Measurements from ENCODE around the gene AFG1L. TPM values are rescaled to one million over a fixed set of nuclear protein-coding genes. Genes with fewer than 3 reads are reported as not detected.
A peak's percentile ranks its signal among the peaks of the same experiment; 100 is the strongest.

The AFG1L gene
- total RNA-seq, 1 experiment from 2014 or later = 7.9 TPM

DNA sequence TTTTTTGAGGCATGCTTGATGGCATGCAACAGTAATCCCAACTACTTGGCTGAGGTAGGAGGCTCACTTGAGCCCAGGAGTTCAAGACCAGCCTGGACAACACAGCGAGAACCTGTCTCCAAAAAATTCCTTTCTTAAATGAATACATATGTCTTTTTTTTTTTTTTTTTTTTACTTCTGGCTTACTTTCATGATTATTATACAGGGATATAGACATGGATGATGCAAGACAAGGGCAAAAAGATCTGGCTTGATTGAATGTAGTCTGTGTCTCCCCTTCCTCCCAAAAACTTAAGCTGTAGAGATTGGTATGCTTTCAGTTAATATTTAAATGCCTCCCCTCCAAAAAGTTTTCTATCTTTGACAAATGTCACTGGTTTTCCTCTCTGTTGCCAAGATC lies 41.6 kb upstream of the AFG1L start:
- ChIA-PET POLR2A (interaction anchor here (0.6 to 0.7 kb wide), 2 partner anchors 59 to 393 kb away, joined by 3 to 7 read pairs; no protein-coding TSS in a partner anchor), CTCF (no interaction called here)
- no peak for ATAC-seq
- TF ChIP-seq, protein P1, sequence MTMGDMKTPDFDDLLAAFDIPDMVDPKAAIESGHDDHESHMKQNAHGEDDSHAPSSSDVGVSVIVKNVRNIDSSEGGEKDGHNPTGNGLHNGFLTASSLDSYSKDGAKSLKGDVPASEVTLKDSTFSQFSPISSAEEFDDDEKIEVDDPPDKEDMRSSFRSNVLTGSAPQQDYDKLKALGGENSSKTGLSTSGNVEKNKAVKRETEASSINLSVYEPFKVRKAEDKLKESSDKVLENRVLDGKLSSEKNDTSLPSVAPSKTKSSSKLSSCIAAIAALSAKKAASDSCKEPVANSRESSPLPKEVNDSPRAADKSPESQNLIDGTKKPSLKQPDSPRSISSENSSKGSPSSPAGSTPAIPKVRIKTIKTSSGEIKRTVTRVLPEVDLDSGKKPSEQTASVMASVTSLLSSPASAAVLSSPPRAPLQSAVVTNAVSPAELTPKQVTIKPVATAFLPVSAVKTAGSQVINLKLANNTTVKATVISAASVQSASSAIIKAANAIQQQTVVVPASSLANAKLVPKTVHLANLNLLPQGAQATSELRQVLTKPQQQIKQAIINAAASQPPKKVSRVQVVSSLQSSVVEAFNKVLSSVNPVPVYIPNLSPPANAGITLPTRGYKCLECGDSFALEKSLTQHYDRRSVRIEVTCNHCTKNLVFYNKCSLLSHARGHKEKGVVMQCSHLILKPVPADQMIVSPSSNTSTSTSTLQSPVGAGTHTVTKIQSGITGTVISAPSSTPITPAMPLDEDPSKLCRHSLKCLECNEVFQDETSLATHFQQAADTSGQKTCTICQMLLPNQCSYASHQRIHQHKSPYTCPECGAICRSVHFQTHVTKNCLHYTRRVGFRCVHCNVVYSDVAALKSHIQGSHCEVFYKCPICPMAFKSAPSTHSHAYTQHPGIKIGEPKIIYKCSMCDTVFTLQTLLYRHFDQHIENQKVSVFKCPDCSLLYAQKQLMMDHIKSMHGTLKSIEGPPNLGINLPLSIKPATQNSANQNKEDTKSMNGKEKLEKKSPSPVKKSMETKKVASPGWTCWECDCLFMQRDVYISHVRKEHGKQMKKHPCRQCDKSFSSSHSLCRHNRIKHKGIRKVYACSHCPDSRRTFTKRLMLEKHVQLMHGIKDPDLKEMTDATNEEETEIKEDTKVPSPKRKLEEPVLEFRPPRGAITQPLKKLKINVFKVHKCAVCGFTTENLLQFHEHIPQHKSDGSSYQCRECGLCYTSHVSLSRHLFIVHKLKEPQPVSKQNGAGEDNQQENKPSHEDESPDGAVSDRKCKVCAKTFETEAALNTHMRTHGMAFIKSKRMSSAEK (CRISPR knock-in tag; IDR thresholded peaks at IDR 0.05; ENCODE audit: borderline replicate concordance) = no peak
- TF ChIP-seq ZNF671 (CRISPR knock-in tag; IDR thresholded peaks at IDR 0.05) = no peak
- no peak for TF ChIP-seq CREM (CRISPR knock-in tag; IDR thresholded peaks at IDR 0.05)
- TF ChIP-seq, protein P2, sequence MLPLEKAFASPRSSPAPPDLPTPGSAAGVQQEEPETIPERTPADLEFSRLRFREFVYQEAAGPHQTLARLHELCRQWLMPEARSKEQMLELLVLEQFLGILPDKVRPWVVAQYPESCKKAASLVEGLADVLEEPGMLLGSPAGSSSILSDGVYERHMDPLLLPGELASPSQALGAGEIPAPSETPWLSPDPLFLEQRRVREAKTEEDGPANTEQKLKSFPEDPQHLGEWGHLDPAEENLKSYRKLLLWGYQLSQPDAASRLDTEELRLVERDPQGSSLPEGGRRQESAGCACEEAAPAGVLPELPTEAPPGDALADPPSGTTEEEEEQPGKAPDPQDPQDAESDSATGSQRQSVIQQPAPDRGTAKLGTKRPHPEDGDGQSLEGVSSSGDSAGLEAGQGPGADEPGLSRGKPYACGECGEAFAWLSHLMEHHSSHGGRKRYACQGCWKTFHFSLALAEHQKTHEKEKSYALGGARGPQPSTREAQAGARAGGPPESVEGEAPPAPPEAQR (CRISPR knock-in tag; IDR thresholded peaks at IDR 0.05) = no peak
- TF ChIP-seq ELF4 (CRISPR knock-in tag; IDR thresholded peaks at IDR 0.05; ENCODE audit: low read depth) = no peak
- TF ChIP-seq HMGA2 (CRISPR knock-in tag; IDR thresholded peaks at IDR 0.05) = no peak
- no peak for TF ChIP-seq ZNF396 (CRISPR knock-in tag; IDR thresholded peaks at IDR 0.05; ENCODE audit: borderline replicate concordance)
- TF ChIP-seq SP1 (CRISPR knock-in tag; conservative IDR thresholded peaks at IDR 0.05) = no peak
- TF ChIP-seq, protein P3, sequence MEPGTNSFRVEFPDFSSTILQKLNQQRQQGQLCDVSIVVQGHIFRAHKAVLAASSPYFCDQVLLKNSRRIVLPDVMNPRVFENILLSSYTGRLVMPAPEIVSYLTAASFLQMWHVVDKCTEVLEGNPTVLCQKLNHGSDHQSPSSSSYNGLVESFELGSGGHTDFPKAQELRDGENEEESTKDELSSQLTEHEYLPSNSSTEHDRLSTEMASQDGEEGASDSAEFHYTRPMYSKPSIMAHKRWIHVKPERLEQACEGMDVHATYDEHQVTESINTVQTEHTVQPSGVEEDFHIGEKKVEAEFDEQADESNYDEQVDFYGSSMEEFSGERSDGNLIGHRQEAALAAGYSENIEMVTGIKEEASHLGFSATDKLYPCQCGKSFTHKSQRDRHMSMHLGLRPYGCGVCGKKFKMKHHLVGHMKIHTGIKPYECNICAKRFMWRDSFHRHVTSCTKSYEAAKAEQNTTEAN (CRISPR knock-in tag; IDR thresholded peaks at IDR 0.05) = no peak
- no peak for TF ChIP-seq JUN (CRISPR knock-in tag; IDR thresholded peaks at IDR 0.05)
- no peak for TF ChIP-seq FOXJ3 (CRISPR knock-in tag; IDR thresholded peaks at IDR 0.05; ENCODE audit: borderline replicate concordance)
- Mint-ChIP-seq H3K27me3 (ENCODE audit: low read depth) (no peaks in the 10 kb centered on the region), H3K4me3 (no peak overlapping the region), H3K27ac (no peak overlapping the region), H3K36me3 (no peaks in the 10 kb centered on the region), H3K4me1 (no peaks in the 10 kb centered on the region), H3K9me3 (no peaks in the 10 kb centered on the region)
- no peak for DNase-seq (ENCODE audit: low spot score)

DNA sequence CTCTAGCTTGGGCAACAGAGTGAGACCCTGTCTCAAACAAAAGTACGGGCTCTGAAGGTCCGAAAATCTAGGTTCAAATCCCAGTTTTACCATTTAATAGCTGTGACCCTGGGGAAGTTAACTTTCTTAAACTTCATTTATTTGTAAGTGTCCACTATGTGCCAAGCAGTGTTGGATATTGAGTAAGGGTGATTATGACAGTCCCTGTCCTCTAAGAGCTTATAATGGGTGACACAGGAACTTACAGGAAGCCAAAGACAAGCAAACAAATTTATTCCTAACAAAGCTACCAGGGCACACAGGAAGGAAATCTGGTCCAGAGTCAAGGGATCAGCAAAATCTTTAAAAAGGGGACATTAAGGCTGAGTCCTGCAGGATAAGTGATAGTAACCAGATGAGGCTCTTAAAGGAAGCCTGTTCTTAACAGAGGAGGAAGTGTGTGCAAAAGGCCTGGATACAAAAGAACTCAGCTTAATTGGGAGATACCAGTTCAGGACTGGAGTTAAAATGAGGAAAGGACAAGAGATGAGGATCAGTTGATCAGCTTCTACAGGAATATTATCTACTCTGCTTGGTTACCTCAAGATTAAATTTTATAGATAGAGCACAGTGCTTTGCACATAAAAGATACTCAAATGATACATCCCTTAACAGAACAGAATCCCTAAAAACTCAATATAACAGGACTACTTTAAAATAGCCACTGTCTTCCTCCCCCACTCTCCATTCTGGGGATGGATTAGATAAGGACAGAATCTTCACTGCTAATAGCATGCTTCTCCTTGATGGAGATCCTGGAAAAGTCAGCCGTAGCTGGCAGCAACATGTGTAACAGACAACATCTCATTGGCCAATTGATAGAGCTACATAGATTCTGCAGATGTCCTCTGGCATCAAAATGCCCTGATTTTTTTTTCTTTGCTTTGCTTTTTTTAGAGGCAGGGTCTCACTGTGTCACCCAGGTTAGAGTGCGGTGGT lies 40.1 kb upstream of the AFG1L start:
- no peaks in the 10 kb centered on the region for H3K27me3 Mint-ChIP-seq (ENCODE audit: low read depth)
- H3K4me3 Mint-ChIP-seq = no peak overlapping the region
- H3K4me1 Mint-ChIP-seq = no peaks in the 10 kb centered on the region; the same call in 1 of the 2 replicates
- TF ChIP-seq, protein P4, sequence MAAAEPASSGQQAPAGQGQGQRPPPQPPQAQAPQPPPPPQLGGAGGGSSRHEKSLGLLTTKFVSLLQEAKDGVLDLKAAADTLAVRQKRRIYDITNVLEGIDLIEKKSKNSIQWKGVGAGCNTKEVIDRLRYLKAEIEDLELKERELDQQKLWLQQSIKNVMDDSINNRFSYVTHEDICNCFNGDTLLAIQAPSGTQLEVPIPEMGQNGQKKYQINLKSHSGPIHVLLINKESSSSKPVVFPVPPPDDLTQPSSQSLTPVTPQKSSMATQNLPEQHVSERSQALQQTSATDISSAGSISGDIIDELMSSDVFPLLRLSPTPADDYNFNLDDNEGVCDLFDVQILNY (CRISPR knock-in tag; IDR thresholded peaks at IDR 0.05) = no peak
- TF ChIP-seq ZBTB21 (CRISPR knock-in tag; IDR thresholded peaks at IDR 0.05; ENCODE audit: borderline replicate concordance) = no peak
- TF ChIP-seq, protein P5, sequence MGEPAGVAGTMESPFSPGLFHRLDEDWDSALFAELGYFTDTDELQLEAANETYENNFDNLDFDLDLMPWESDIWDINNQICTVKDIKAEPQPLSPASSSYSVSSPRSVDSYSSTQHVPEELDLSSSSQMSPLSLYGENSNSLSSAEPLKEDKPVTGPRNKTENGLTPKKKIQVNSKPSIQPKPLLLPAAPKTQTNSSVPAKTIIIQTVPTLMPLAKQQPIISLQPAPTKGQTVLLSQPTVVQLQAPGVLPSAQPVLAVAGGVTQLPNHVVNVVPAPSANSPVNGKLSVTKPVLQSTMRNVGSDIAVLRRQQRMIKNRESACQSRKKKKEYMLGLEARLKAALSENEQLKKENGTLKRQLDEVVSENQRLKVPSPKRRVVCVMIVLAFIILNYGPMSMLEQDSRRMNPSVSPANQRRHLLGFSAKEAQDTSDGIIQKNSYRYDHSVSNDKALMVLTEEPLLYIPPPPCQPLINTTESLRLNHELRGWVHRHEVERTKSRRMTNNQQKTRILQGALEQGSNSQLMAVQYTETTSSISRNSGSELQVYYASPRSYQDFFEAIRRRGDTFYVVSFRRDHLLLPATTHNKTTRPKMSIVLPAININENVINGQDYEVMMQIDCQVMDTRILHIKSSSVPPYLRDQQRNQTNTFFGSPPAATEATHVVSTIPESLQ (CRISPR knock-in tag; IDR thresholded peaks at IDR 0.05) = no peak
- no peak for TF ChIP-seq NFATC4 (CRISPR knock-in tag; IDR thresholded peaks at IDR 0.05)
- no peak for TF ChIP-seq ZNF423 (CRISPR knock-in tag; IDR thresholded peaks at IDR 0.05)
- TF ChIP-seq ZNF138 (CRISPR knock-in tag; conservative IDR thresholded peaks at IDR 0.05) = no peak
- no peak for TF ChIP-seq JUN (CRISPR knock-in tag; IDR thresholded peaks at IDR 0.05)
- TF ChIP-seq NR1H2 (CRISPR knock-in tag; IDR thresholded peaks at IDR 0.05) = no peak
- TF ChIP-seq NFYB (CRISPR knock-in tag; conservative IDR thresholded peaks at IDR 0.05; ENCODE audit: low read depth) = no peak
- no peak for TF ChIP-seq TEAD1 (CRISPR knock-in tag; IDR thresholded peaks at IDR 0.05)
- no peaks in the 10 kb centered on the region for H3K9me3 Mint-ChIP-seq
- ChIA-PET CTCF (interaction anchor here (1.2 kb wide), 1 partner anchor 79 kb away, joined by 7 read pairs; no protein-coding TSS in a partner anchor), POLR2A (no interaction called here)
- 0 out of 2 replicates have a peak overlapping the region, but pooled peaks have one; percentile 16 for H3K27ac Mint-ChIP-seq
- ATAC-seq (no peak), DNase-seq (ENCODE audit: low spot score) (no peak)
- H3K36me3 Mint-ChIP-seq = no peaks in the 10 kb centered on the region
